Astrocyte (in vitro differentiated cells and primary cell): Measurements from ENCODE around the gene ITPR2. TPM values are rescaled to one million over a fixed set of nuclear protein-coding genes. Genes with fewer than 3 reads are reported as not detected.

Experiments
- DNase-seq: peaks from one replicate; pipeline ENCODE4 v3.0.0-alpha.2; 2010; ENCODE audit warnings: low read depth
- FAIRE-seq: peaks from 2 replicates; lab custom pipeline; 2011; peaks lifted over from hg19 to GRCh38; lab: Jason Lieb, UNC
- H2AFZ ChIP-seq: 2 replicates; pipeline ENCODE4 v1.6.0; 2012; ENCODE audit warnings: low read depth, low read length, inconsistent platforms
- H3K27ac ChIP-seq: 2 replicates; pipeline ENCODE4 v1.5.1; 2011; ENCODE audit warnings: low read depth, low read length, inconsistent platforms
- H3K27me3 ChIP-seq: 2 replicates; pipeline ENCODE4 v1.6.0; 2011; ENCODE audit warnings: low read length, inconsistent platforms; ENCODE audit not compliant: insufficient read depth
- H3K36me3 ChIP-seq: 2 replicates; pipeline ENCODE4 v1.5.1; 2011; ENCODE audit warnings: low read length, inconsistent platforms; ENCODE audit not compliant: insufficient read depth
- H3K4me1 ChIP-seq: 2 replicates; pipeline ENCODE4 v1.5.1; 2011; ENCODE audit warnings: low read length, inconsistent platforms; ENCODE audit not compliant: insufficient read depth
- H3K4me2 ChIP-seq: 2 replicates; pipeline ENCODE4 v1.6.0; 2012; ENCODE audit warnings: low read length, inconsistent platforms
- H3K4me3 ChIP-seq: 2 replicates; pipeline ENCODE4 v1.5.1; 2011; ENCODE audit warnings: low read depth, mild to moderate bottlenecking, low read length, inconsistent platforms; ENCODE audit not compliant: insufficient read depth
- H3K79me2 ChIP-seq: 2 replicates; pipeline ENCODE4 v1.6.0; 2012; ENCODE audit warnings: mild to moderate bottlenecking, low read length, inconsistent platforms; ENCODE audit not compliant: insufficient read depth
- H3K9ac ChIP-seq: 2 replicates; pipeline ENCODE4 v1.6.0; 2012; ENCODE audit warnings: mild to moderate bottlenecking, low read length, inconsistent platforms
- H3K9me3 ChIP-seq: 2 replicates; pipeline ENCODE4 v1.5.1; 2012; ENCODE audit warnings: low read depth, mild to moderate bottlenecking, low read length, inconsistent platforms; ENCODE audit not compliant: insufficient read depth
- H4K20me1 ChIP-seq: 2 replicates; pipeline ENCODE4 v1.6.0; 2012; ENCODE audit warnings: low read length, inconsistent platforms; ENCODE audit not compliant: insufficient read depth
- H3K27ac Mint-ChIP-seq: one replicate; pipeline ENCODE4 v1.8.0; 2021; ENCODE audit warnings: mild to moderate bottlenecking, mixed read lengths; ENCODE audit not compliant: unreplicated experiment
- H3K27me3 Mint-ChIP-seq: one replicate; pipeline ENCODE4 v1.8.0; 2021; ENCODE audit warnings: low read depth, mixed read lengths; ENCODE audit not compliant: unreplicated experiment
- H3K36me3 Mint-ChIP-seq: one replicate; pipeline ENCODE4 v1.8.0; 2021; ENCODE audit warnings: low read depth, mixed read lengths; ENCODE audit not compliant: unreplicated experiment
- H3K4me1 Mint-ChIP-seq: one replicate; pipeline ENCODE4 v1.8.0; 2021; ENCODE audit warnings: low read depth, mixed read lengths; ENCODE audit not compliant: unreplicated experiment
- H3K4me3 Mint-ChIP-seq: one replicate; pipeline ENCODE4 v1.8.0; 2021; ENCODE audit warnings: mild to moderate bottlenecking, moderate library complexity, mixed read lengths; ENCODE audit not compliant: unreplicated experiment
- H3K9me3 Mint-ChIP-seq: one replicate; pipeline ENCODE4 v1.8.0; 2021; ENCODE audit warnings: mild to moderate bottlenecking, mixed read lengths; ENCODE audit not compliant: unreplicated experiment
- CTCF ChIP-seq: IDR thresholded peaks from 2 replicates; pipeline ENCODE4 v1.5.1; 2011; ENCODE audit warnings: low read depth, mild to moderate bottlenecking, inconsistent platforms, low read length, moderate library complexity; ENCODE audit not compliant: insufficient read depth
- EZH2 ChIP-seq: IDR thresholded peaks from 2 replicates; pipeline ENCODE4 v1.6.1; 2012; ENCODE audit warnings: mild to moderate bottlenecking, low read length, inconsistent platforms; ENCODE audit not compliant: insufficient read depth
- total RNA-seq: library from RNA; stranded (reverse); gene quantifications from 2 replicates; pipeline ENCODE4 v1.2.1, GENCODE V29; 2021

ITPR2 gene
- total RNA-seq, 1 donor from 2014 or later = 24.4 TPM

GRCh38 chr12:26853303-26854030 is 20.5 kb upstream of the ITPR2 start:
- H2AFZ ChIP-seq = peak overlapping the region; percentile 33
- no peak overlapping the region for H3K4me3 ChIP-seq
- no peak overlapping the region for H3K4me2 ChIP-seq
- DNase-seq (peak; percentile 28), FAIRE-seq (peak; percentile 93)
- H3K36me3 Mint-ChIP-seq = no peaks in the 10 kb centered on the region
- H3K79me2 ChIP-seq = no peaks in the 10 kb centered on the region
- no peak overlapping the region for H3K27ac ChIP-seq
- no peaks in the 10 kb centered on the region for H3K4me1 ChIP-seq
- H3K36me3 ChIP-seq = no peaks in the 10 kb centered on the region
- H3K27me3 Mint-ChIP-seq = no peaks in the 10 kb centered on the region
- H3K27ac Mint-ChIP-seq = no peak overlapping the region
- no peaks in the 10 kb centered on the region for H3K9me3 Mint-ChIP-seq
- no peak overlapping the region for H3K9ac ChIP-seq
- no peaks in the 10 kb centered on the region for H3K27me3 ChIP-seq
- no peaks in the 10 kb centered on the region for H4K20me1 ChIP-seq
- peak; percentile 94 for TF ChIP-seq CTCF
- no peak for TF ChIP-seq EZH2
- H3K4me3 Mint-ChIP-seq = no peak overlapping the region
- H3K4me1 Mint-ChIP-seq = no peaks in the 10 kb centered on the region
- no peaks in the 10 kb centered on the region for H3K9me3 ChIP-seq

GRCh38 chr12:26851031-26851809 is 18.2 kb upstream of the ITPR2 start:
- Histone ChIP-seq H3K4me3 (no peak overlapping the region), H3K27ac (no peak overlapping the region), H3K27me3 (peaks cover 3% of the 10 kb centered on the region), H3K4me2 (no peak overlapping the region), H3K9me3 (no peaks in the 10 kb centered on the region), H3K79me2 (no peaks in the 10 kb centered on the region), H3K9ac (no peak overlapping the region), H3K4me1 (no peaks in the 10 kb centered on the region), H4K20me1 (no peaks in the 10 kb centered on the region), H3K36me3 (no peaks in the 10 kb centered on the region), H2AFZ (no peak overlapping the region)
- no peak for FAIRE-seq
- no peak for TF ChIP-seq EZH2
- DNase-seq = no peak
- Mint-ChIP-seq H3K36me3 (no peaks in the 10 kb centered on the region), H3K27ac (no peak overlapping the region), H3K4me3 (no peak overlapping the region), H3K27me3 (no peaks in the 10 kb centered on the region), H3K9me3 (no peaks in the 10 kb centered on the region), H3K4me1 (no peaks in the 10 kb centered on the region)

GRCh38 chr12:26848156-26848825 is 15.3 kb upstream of the ITPR2 start:
- peaks cover 3% of the 10 kb centered on the region for H3K27me3 ChIP-seq
- no peak overlapping the region for H3K9ac ChIP-seq
- H4K20me1 ChIP-seq = no peaks in the 10 kb centered on the region
- Mint-ChIP-seq H3K27ac (no peak overlapping the region), H3K36me3 (no peaks in the 10 kb centered on the region), H3K4me1 (peaks cover 7% of the 10 kb centered on the region), H3K4me3 (no peak overlapping the region), H3K27me3 (no peaks in the 10 kb centered on the region), H3K9me3 (no peaks in the 10 kb centered on the region)
- H2AFZ ChIP-seq = no peak overlapping the region
- no peak overlapping the region for H3K27ac ChIP-seq
- FAIRE-seq = no peak
- H3K4me3 ChIP-seq = no peak overlapping the region
- H3K4me2 ChIP-seq = no peak overlapping the region
- no peaks in the 10 kb centered on the region for H3K79me2 ChIP-seq
- H3K4me1 ChIP-seq = peaks cover 8% of the 10 kb centered on the region
- no peak for DNase-seq
- TF ChIP-seq CTCF (no peak), EZH2 (no peak)
- H3K9me3 ChIP-seq = no peaks in the 10 kb centered on the region
- no peaks in the 10 kb centered on the region for H3K36me3 ChIP-seq
